Measurements from ENCODE around the gene CASKIN2. TPM values are rescaled to one million over a fixed set of nuclear protein-coding genes. Genes with fewer than 3 reads are reported as not detected.
A peak's percentile ranks its signal among the peaks of the same experiment; 100 is the strongest.

CASKIN2 gene
- total and polyA plus RNA-seq, 4 donors: 2.3 to 12.1 (median 8.6) TPM

GRCh38 chr17:75463603-75464002, 51.7 kb downstream of the CASKIN2 start (continued):
- no peak for TF ChIP-seq ZBTB33 (IDR thresholded peaks at IDR 0.05)
- no peak for TF ChIP-seq EGR1 (IDR thresholded peaks at IDR 0.05; ENCODE audit: low read depth in 2 of 2)
- no peak for TF ChIP-seq JUND (IDR thresholded peaks at IDR 0.05)
- TF ChIP-seq RXRA (IDR thresholded peaks at IDR 0.05): no peak

- Histone ChIP-seq H3K36me3 (ENCODE audit: control insufficient read depth in 4 of 4, insufficient read depth in 3 of 4, low read depth in 1 of 4, low read length in 3 of 4) (no peaks in the 10 kb centered on the region), H3K27me3 (ENCODE audit: control insufficient read depth in 4 of 4, insufficient read depth in 4 of 4, low read length in 3 of 4) (no peaks in the 10 kb centered on the region), H3K27ac (ENCODE audit: low read depth in 1 of 2, low read length in 2 of 2) (peak overlapping the region in 1 of 2 donors; percentile 40), H3K9ac (ENCODE audit: low read depth in 1 of 2, low read length in 2 of 2) (no peak overlapping the region), H3K9me3 (ENCODE audit: control insufficient read depth in 4 of 4, low read length in 3 of 4) (no peaks in the 10 kb centered on the region), H3K4me1 (ENCODE audit: control insufficient read depth in 4 of 4, insufficient read depth in 4 of 4, low read length in 3 of 4) (peaks cover 2 to 19% (median 17%) of the 10 kb centered on the region in 4 donors), H3K4me3 (ENCODE audit: low read depth in 1 of 3, low read length in 3 of 3) (no peak overlapping the region)
- DNase-seq (ENCODE audit: low spot score): no peak
- TF ChIP-seq ZBTB33 (IDR thresholded peaks at IDR 0.05) (no peak), RAD21 (IDR thresholded peaks at IDR 0.05) (no peak)
- TF ChIP-seq, protein P1, sequence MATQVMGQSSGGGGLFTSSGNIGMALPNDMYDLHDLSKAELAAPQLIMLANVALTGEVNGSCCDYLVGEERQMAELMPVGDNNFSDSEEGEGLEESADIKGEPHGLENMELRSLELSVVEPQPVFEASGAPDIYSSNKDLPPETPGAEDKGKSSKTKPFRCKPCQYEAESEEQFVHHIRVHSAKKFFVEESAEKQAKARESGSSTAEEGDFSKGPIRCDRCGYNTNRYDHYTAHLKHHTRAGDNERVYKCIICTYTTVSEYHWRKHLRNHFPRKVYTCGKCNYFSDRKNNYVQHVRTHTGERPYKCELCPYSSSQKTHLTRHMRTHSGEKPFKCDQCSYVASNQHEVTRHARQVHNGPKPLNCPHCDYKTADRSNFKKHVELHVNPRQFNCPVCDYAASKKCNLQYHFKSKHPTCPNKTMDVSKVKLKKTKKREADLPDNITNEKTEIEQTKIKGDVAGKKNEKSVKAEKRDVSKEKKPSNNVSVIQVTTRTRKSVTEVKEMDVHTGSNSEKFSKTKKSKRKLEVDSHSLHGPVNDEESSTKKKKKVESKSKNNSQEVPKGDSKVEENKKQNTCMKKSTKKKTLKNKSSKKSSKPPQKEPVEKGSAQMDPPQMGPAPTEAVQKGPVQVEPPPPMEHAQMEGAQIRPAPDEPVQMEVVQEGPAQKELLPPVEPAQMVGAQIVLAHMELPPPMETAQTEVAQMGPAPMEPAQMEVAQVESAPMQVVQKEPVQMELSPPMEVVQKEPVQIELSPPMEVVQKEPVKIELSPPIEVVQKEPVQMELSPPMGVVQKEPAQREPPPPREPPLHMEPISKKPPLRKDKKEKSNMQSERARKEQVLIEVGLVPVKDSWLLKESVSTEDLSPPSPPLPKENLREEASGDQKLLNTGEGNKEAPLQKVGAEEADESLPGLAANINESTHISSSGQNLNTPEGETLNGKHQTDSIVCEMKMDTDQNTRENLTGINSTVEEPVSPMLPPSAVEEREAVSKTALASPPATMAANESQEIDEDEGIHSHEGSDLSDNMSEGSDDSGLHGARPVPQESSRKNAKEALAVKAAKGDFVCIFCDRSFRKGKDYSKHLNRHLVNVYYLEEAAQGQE (IDR thresholded peaks at IDR 0.05): no peak
- 95% methylated on average over 4 of the region's 4 CpGs for WGBS
These were observed 55.0 kb downstream of the CASKIN2 start for GRCh38 chr17:75460295-75460694.

DNA sequence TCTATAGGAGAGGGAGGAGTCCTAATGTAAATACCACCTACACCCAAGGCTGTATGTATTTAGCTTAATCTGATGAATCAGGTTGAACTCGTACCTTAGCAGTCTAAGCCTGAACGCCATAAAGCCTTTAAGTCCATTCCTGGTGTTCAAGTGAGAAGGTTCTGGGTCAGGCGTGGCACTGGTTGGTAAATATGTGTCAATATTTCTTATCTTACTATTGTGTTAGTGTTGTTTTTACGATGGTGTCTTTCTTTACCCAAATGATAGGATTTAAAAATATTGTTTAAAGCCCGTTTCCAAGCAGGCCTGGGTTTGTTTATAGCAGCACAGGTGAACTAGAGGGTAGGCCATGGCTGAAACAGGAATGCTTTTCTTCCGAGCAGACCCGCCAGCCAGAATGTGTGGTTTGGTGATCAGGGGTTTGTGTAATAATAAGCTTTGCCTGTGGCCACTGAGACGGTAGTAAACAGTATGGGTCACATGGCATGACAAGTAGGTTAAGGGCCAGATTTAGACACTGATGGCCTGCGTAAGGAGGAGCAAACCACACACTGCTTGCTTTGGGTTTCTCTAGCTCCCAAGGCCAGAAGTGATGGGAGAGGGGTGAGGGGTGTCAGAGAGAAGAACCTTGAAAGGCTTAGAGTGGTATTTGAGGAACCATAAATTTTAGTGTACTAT, 55.6 kb downstream of the CASKIN2 start:
- H3K9ac ChIP-seq (ENCODE audit: low read depth in 1 of 2, low read length in 2 of 2): no peak overlapping the region
- peak; percentile 48 for DNase-seq (ENCODE audit: low spot score)
- H3K27me3 ChIP-seq (ENCODE audit: control insufficient read depth in 4 of 4, insufficient read depth in 4 of 4, low read length in 3 of 4): no peaks in the 10 kb centered on the region
- TF ChIP-seq TAF1 (conservative IDR thresholded peaks at IDR 0.05) (no peak), GABPA (IDR thresholded peaks at IDR 0.05 in 1 of 2, conservative IDR thresholded peaks at IDR 0.05 in 1 of 2) (no peak), SP1 (IDR thresholded peaks at IDR 0.05) (peak; percentile 48), NR2F2 (IDR thresholded peaks at IDR 0.05) (no peak)
- WGBS: 65% methylated on average over 9 of the region's 9 CpGs
- H3K9me3 ChIP-seq (ENCODE audit: control insufficient read depth in 4 of 4, low read length in 3 of 4): no peaks in the 10 kb centered on the region
- H3K27ac ChIP-seq (ENCODE audit: low read depth in 1 of 2, low read length in 2 of 2): peak overlapping the region; percentile 21 to 40
- H3K4me3 ChIP-seq (ENCODE audit: low read depth in 1 of 3, low read length in 3 of 3): no peak overlapping the region
- H3K36me3 ChIP-seq (ENCODE audit: control insufficient read depth in 4 of 4, insufficient read depth in 3 of 4, low read depth in 1 of 4, low read length in 3 of 4): no peaks in the 10 kb centered on the region
- peaks cover 2 to 20% (median 17%) of the 10 kb centered on the region in 4 donors for H3K4me1 ChIP-seq (ENCODE audit: control insufficient read depth in 4 of 4, insufficient read depth in 4 of 4, low read length in 3 of 4)

Data from liver (tissue), 9 donors.